SK-N-SH (cell line): ENCODE measurements around the gene FMN1. TPM values are rescaled to one million over a fixed set of nuclear protein-coding genes. Genes with fewer than 3 reads are reported as not detected.

Source experiments
- CTCF ChIA-PET: fragments of 300-600, 350-600 bp; formaldehyde crosslinking; extraction: SDS; loops from one replicate; lab custom pipeline; 2021; lab: Yijun Ruan, JAX
- POLR2A ChIA-PET: fragments of 350-600 bp; sonication (Branson Sonifier 250); formaldehyde crosslinking; extraction: SDS; loops from one replicate; lab custom pipeline; 2020; ENCODE audit warnings: antibody characterized with exemption, inconsistent platforms; lab: Yijun Ruan, JAX
- DNase-seq: peaks from one replicate; pipeline ENCODE4 v3.0.0; 2012
- H2AFZ ChIP-seq: fragments of 200-600 bp; sonication (generic); 2 replicates; pipeline ENCODE4 v1.8.1; 2016; ENCODE audit warnings: antibody characterized with exemption, mild to moderate bottlenecking, low read depth
- H3F3A ChIP-seq: fragments of 200-600 bp; sonication (generic); replicated peaks from 2 replicates; pipeline ENCODE3; 2016; ENCODE audit warnings: antibody characterized with exemption, mild to moderate bottlenecking; ENCODE audit not compliant: insufficient read depth
- H3K27ac ChIP-seq, 2 experiments: fragments of 200-500 bp in 1 of 2; fragments of 200-600 bp in 1 of 2; sonication (Bioruptor generic) in 1 of 2; sonication (generic), shearing (Covaris generic) in 1 of 2; 2 replicates each; pipeline versions ENCODE4 v1.5.1 to v1.6.1; 2014 to 2016; ENCODE audit warnings: low read depth in 2 of 2, inconsistent platforms in 1 of 2, low read length in 1 of 2, mild to moderate bottlenecking in 1 of 2, mixed read lengths in 1 of 2
- H3K27me3 ChIP-seq: fragments of 200-600 bp; sonication (generic), shearing (Covaris generic); 2 replicates; pipeline ENCODE4 v1.6.1; 2016; ENCODE audit warnings: mixed run types; ENCODE audit not compliant: insufficient read depth
- H3K36me3 ChIP-seq, 2 experiments: fragments of 200-500 bp in 1 of 2; fragments of 200-600 bp in 1 of 2; sonication (Bioruptor generic) in 1 of 2; sonication (generic) in 1 of 2; replicated peaks in 1 of 2; 2 replicates each; pipeline versions ENCODE3 to v1.5.1; 2014 to 2016; ENCODE audit warnings: low read length in 1 of 2, mild to moderate bottlenecking in 1 of 2; ENCODE audit not compliant: insufficient read depth in 2 of 2, control insufficient read depth in 1 of 2
- H3K4me1 ChIP-seq, 2 experiments: fragments of 200-500 bp in 1 of 2; fragments of 200-600 bp in 1 of 2; sonication (Bioruptor generic) in 1 of 2; sonication (generic), shearing (Covaris generic) in 1 of 2; 2 replicates each; pipeline versions ENCODE4 v1.5.1 to v1.6.1; 2014 to 2016; ENCODE audit warnings: low read depth in 1 of 2, low read length in 1 of 2, mixed run types in 1 of 2; ENCODE audit not compliant: insufficient read depth in 2 of 2, control insufficient read depth in 1 of 2
- H3K4me2 ChIP-seq: fragments of 200-600 bp; sonication (generic), shearing (Covaris generic); 2 replicates; pipeline ENCODE4 v1.6.1; 2017; ENCODE audit warnings: mixed run types
- H3K4me3 ChIP-seq, 2 experiments: fragments of 200-500 bp in 1 of 2; fragments of 200-600 bp in 1 of 2; sonication (Bioruptor generic) in 1 of 2; sonication (generic), shearing (Covaris generic) in 1 of 2; 2 replicates each; pipeline versions ENCODE4 v1.5.1 to v1.8.1; 2014 to 2016; ENCODE audit warnings: low read depth in 2 of 2, inconsistent platforms in 1 of 2, low read length in 1 of 2, mild to moderate bottlenecking in 1 of 2, mixed read lengths in 1 of 2, moderate library complexity in 1 of 2
- H3K79me2 ChIP-seq: fragments of 200-600 bp; sonication (generic); 2 replicates; pipeline ENCODE4 v1.8.1; 2017; ENCODE audit warnings: mild to moderate bottlenecking; ENCODE audit not compliant: insufficient read depth
- H3K9ac ChIP-seq: fragments of 200-600 bp; sonication (generic); 2 replicates; pipeline ENCODE4 v1.6.1; 2017; ENCODE audit warnings: mixed run types
- H3K9me2 ChIP-seq: fragments of 200-600 bp; sonication (generic); 2 replicates; pipeline ENCODE4 v1.6.1; 2017; ENCODE audit warnings: mixed run types
- H3K9me3 ChIP-seq: fragments of 200-600 bp; sonication (generic); 2 replicates; pipeline ENCODE4 v1.6.1; 2017; ENCODE audit warnings: mixed run types, mild to moderate bottlenecking, moderate library complexity
- H4K20me1 ChIP-seq: fragments of 200-600 bp; sonication (generic); 2 replicates; pipeline ENCODE4 v1.6.1; 2017; ENCODE audit warnings: mild to moderate bottlenecking, mixed run types; ENCODE audit not compliant: insufficient read depth
- CHD2 ChIP-seq: fragments of 150-350 bp; IDR thresholded peaks from 2 replicates; pipeline ENCODE4 v1.6.1; 2018; ENCODE audit warnings: low read length; ENCODE audit not compliant: partially characterized antibody
- ELF1 ChIP-seq: IDR thresholded peaks from 2 replicates; pipeline ENCODE4 v1.4.0; 2012
- EP300 ChIP-seq, 2 experiments: IDR thresholded peaks; 2 replicates each; pipeline versions ENCODE4 v1.4.0 to v1.6.1; 2012; ENCODE audit warnings: borderline replicate concordance in 1 of 2, low read depth in 1 of 2, low read length in 1 of 2
- FOSL2 ChIP-seq: IDR thresholded peaks from 2 replicates; pipeline ENCODE4 v1.4.0; 2012; ENCODE audit warnings: low read depth, mild to moderate bottlenecking, moderate library complexity, borderline replicate concordance
- FOXJ3 ChIP-seq: sonication (generic); formaldehyde crosslinking; IDR thresholded peaks from 2 replicates; pipeline ENCODE4 v1.5.1; 2020; ENCODE audit warnings: mild to moderate bottlenecking, missing genetic modification reagents
- FOXM1 ChIP-seq: IDR thresholded peaks from 2 replicates; pipeline ENCODE4 v1.4.0; 2012; ENCODE audit warnings: low read depth, mild to moderate bottlenecking
- NFIC ChIP-seq: IDR thresholded peaks from 2 replicates; pipeline ENCODE4 v1.4.0; 2012; ENCODE audit warnings: borderline replicate concordance
- RFX5 ChIP-seq: IDR thresholded peaks from 2 replicates; pipeline ENCODE4 v1.6.1; 2012; ENCODE audit warnings: mild to moderate bottlenecking, improper control_type of control experiment, low read length
- TCF12 ChIP-seq: IDR thresholded peaks from 2 replicates; pipeline ENCODE4 v1.4.0; 2012
- TEAD4 ChIP-seq: IDR thresholded peaks from 2 replicates; pipeline ENCODE4 v1.4.0; 2012; ENCODE audit warnings: mild to moderate bottlenecking, borderline replicate concordance; ENCODE audit not compliant: insufficient read depth
- WGBS: methylation state at CpG from one replicate; pipeline ENCODE4 v1.1.6; 2017; ENCODE audit warnings: low lambda C conversion rate; 5-methylcytosine and 5-hydroxymethylcytosine counted together
- polyA plus RNA-seq, 3 experiments: library from polyadenylated mRNA; depleted of rRNA; stranded (reverse); fragments of >200 nt; gene quantifications; 2 replicates each; pipeline ENCODE4 v1.2.3, GENCODE V29; 2012
- TF ChIP-seq, protein P1 (sequence below): IDR thresholded peaks from 2 replicates; pipeline ENCODE4 v1.4.0; 2012; ENCODE audit warnings: low read depth, borderline replicate concordance
- TF ChIP-seq, protein P2 (sequence below): IDR thresholded peaks from 2 replicates; pipeline ENCODE4 v1.6.1; 2012; ENCODE audit warnings: mild to moderate bottlenecking, low read depth, low read length, moderate library complexity
- TF ChIP-seq, protein P3 (sequence below): IDR thresholded peaks from 2 replicates; pipeline ENCODE4; 2012

FMN1 gene
- polyA plus RNA-seq, 1 of the 3 experiments (the other 2 are of a cell fraction): 9.1 TPM

DNA sequence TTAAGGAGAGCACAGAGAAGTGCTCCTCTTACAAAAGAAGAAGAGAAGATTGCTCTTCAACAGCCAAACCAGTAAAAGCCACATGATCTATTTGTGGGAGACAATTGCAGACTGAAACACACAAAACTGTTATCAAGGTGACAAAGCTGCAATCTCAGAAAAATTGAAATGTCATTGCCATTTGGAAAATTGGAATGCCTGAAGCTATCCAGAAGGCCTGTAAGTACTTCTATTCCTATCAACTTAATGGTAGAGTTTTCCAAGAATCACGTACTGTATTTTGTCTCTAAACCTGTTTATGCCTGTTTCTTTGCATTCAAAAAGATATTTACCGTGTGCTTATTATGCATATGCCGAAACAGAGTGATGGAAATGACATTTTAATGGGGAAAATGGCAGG is 272.0 kb downstream of the FMN1 start:
- peaks cover 0 to 29% of the 10 kb centered on the region in 2 experiments; a peak in 3 of 4 replicates for H3K4me1 ChIP-seq
- no peak overlapping the region for H3K4me3 ChIP-seq
- H3F3A ChIP-seq: peaks cover 39% of the 10 kb centered on the region
- peaks cover 38% of the 10 kb centered on the region; the same call in 1 of the 2 replicates for H3K79me2 ChIP-seq
- POLR2A ChIA-PET: no interaction called here
- H3K4me2 ChIP-seq: no peak overlapping the region
- no peaks in the 10 kb centered on the region for H3K9me2 ChIP-seq
- no peak overlapping the region for H3K9ac ChIP-seq
- peaks cover 16 to 48% of the 10 kb centered on the region in 2 experiments for H3K36me3 ChIP-seq
- no peaks in the 10 kb centered on the region; the same call in 1 of the 2 replicates for H4K20me1 ChIP-seq
- TF ChIP-seq, protein P1, sequence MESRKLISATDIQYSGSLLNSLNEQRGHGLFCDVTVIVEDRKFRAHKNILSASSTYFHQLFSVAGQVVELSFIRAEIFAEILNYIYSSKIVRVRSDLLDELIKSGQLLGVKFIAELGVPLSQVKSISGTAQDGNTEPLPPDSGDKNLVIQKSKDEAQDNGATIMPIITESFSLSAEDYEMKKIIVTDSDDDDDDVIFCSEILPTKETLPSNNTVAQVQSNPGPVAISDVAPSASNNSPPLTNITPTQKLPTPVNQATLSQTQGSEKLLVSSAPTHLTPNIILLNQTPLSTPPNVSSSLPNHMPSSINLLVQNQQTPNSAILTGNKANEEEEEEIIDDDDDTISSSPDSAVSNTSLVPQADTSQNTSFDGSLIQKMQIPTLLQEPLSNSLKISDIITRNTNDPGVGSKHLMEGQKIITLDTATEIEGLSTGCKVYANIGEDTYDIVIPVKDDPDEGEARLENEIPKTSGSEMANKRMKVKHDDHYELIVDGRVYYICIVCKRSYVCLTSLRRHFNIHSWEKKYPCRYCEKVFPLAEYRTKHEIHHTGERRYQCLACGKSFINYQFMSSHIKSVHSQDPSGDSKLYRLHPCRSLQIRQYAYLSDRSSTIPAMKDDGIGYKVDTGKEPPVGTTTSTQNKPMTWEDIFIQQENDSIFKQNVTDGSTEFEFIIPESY: no peak
- TF ChIP-seq FOXM1: no peak
- no peak for TF ChIP-seq CHD2
- TF ChIP-seq ELF1: no peak
- TF ChIP-seq, protein P2, sequence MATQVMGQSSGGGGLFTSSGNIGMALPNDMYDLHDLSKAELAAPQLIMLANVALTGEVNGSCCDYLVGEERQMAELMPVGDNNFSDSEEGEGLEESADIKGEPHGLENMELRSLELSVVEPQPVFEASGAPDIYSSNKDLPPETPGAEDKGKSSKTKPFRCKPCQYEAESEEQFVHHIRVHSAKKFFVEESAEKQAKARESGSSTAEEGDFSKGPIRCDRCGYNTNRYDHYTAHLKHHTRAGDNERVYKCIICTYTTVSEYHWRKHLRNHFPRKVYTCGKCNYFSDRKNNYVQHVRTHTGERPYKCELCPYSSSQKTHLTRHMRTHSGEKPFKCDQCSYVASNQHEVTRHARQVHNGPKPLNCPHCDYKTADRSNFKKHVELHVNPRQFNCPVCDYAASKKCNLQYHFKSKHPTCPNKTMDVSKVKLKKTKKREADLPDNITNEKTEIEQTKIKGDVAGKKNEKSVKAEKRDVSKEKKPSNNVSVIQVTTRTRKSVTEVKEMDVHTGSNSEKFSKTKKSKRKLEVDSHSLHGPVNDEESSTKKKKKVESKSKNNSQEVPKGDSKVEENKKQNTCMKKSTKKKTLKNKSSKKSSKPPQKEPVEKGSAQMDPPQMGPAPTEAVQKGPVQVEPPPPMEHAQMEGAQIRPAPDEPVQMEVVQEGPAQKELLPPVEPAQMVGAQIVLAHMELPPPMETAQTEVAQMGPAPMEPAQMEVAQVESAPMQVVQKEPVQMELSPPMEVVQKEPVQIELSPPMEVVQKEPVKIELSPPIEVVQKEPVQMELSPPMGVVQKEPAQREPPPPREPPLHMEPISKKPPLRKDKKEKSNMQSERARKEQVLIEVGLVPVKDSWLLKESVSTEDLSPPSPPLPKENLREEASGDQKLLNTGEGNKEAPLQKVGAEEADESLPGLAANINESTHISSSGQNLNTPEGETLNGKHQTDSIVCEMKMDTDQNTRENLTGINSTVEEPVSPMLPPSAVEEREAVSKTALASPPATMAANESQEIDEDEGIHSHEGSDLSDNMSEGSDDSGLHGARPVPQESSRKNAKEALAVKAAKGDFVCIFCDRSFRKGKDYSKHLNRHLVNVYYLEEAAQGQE: no peak
- TF ChIP-seq, all 33 proteins: peak for 0
- Histone ChIP-seq H3K9me3 (no peaks in the 10 kb centered on the region), H2AFZ (no peak overlapping the region), H3K27ac (peak overlapping the region in 1 of 2 experiments; percentile 81; a peak in 2 of 4 replicates), H3K27me3 (no peaks in the 10 kb centered on the region)
- 59% methylated on average over 3 of the region's 3 CpGs for WGBS
- no peak for DNase-seq
- CTCF ChIA-PET: interaction anchor here (1.0 kb wide), 1 partner anchor 13 kb away, joined by 3 read pairs; no protein-coding TSS in a partner anchor

DNA sequence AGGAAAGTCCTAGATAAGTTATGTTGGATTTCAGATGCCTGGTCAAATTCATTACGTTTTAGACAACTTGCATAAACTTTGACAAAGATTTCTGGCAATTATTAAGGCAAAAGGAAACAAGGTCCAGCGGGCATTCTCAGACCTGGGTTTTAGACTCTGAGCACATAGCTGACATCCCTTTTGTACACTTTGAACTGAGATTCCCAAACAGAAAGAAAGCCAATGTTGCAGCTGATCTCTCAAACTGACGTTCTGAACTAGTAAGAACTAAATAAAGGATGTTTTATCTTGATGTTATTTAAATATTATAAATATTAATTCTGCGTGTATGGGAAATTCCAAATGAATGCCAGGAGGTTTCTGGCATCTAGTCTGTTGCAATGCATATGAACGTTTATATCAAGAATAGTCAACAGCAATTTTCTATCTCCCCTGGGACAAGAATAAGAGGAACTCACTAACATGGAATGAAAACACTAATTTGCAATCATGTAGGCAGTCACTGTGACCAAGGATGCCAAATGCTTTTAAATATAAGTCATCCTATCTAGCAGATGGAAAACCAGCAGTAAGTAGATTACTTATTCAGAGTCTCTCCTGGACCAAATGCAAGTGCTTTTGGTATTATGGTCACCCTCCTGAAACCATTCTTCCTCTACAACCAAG is 274.6 kb downstream of the FMN1 start:
- DNase-seq: no peak
- peak overlapping the region; percentile 49 for H3K9ac ChIP-seq
- TF ChIP-seq, protein P3, sequence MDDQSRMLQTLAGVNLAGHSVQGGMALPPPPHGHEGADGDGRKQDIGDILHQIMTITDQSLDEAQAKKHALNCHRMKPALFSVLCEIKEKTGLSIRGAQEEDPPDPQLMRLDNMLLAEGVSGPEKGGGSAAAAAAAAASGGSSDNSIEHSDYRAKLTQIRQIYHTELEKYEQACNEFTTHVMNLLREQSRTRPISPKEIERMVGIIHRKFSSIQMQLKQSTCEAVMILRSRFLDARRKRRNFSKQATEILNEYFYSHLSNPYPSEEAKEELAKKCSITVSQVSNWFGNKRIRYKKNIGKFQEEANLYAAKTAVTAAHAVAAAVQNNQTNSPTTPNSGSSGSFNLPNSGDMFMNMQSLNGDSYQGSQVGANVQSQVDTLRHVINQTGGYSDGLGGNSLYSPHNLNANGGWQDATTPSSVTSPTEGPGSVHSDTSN: peak; percentile 55
- TF ChIP-seq FOSL2 (peak; percentile 49; the same call in 1 of the 2 replicates), RFX5 (no peak), FOXJ3 (CRISPR knock-in tag) (no peak), TEAD4 (peak; percentile 49; the same call in 1 of the 2 replicates), NFIC (peak; percentile 67; the same call in 1 of the 2 replicates), TCF12 (peak; percentile 67), EP300 (IDR thresholded peaks at IDR 0.05; ENCODE audit: borderline replicate concordance in 1 of 2, low read depth in 1 of 2, low read length in 1 of 2) (peak in 1 of 2 experiments; percentile 46; a peak in 1 of 4 replicates)
- TF ChIP-seq, protein P1: no peak
- TF ChIP-seq, all 33 proteins: peak for 6
- POLR2A ChIA-PET: no interaction called here
- Histone ChIP-seq H3K4me1 (peaks cover 5 to 26% of the 10 kb centered on the region in 2 experiments), H3F3A (peaks cover 39% of the 10 kb centered on the region), H2AFZ (no peak overlapping the region), H3K27me3 (no peaks in the 10 kb centered on the region), H3K4me3 (no peak overlapping the region), H3K4me2 (peak overlapping the region; percentile 37; the same call in 1 of the 2 replicates), H3K9me2 (no peaks in the 10 kb centered on the region), H3K9me3 (no peaks in the 10 kb centered on the region), H3K27ac (peak overlapping the region; percentile 19 to 81; a peak in 3 of 4 replicates), H3K36me3 (peaks cover 16 to 46% of the 10 kb centered on the region in 2 experiments), H4K20me1 (no peaks in the 10 kb centered on the region), H3K79me2 (peaks cover 57% of the 10 kb centered on the region; the same call in 1 of the 2 replicates)
- 50% methylated on average over 5 of the region's 5 CpGs for WGBS
- CTCF ChIA-PET: interaction anchor here (1.0 kb wide), 1 partner anchor 22 kb away, joined by 3 read pairs; no protein-coding TSS in a partner anchor
